A549 (cell line): ENCODE results near the gene MYCBP.

Source experiments
- CTCF ChIP-seq: fragments of >200 bp; sonication (Bioruptor Twin); formaldehyde crosslinking; IDR thresholded peaks from 3 replicates; pipeline ENCODE4 v1.5.1; 2016
- EP300 ChIP-seq, 2 experiments: fragments of >200 bp; sonication (Bioruptor Twin); formaldehyde crosslinking; IDR thresholded peaks; 2 replicates in 1 of 2; 3 replicates in 1 of 2; pipeline ENCODE4 v1.6.1; 2016 to 2017
- JUN ChIP-seq, 2 experiments: fragments of >200 bp; sonication (Bioruptor Twin); formaldehyde crosslinking; IDR thresholded peaks; 2 replicates in 1 of 2; 3 replicates in 1 of 2; pipeline ENCODE4 v1.6.1; 2016 to 2017
- KDM1A ChIP-seq: fragments of 200-600 bp; sonication (generic); IDR thresholded peaks from 2 replicates; pipeline ENCODE4 v1.6.1; 2016; ENCODE audit warnings: low read depth, mild to moderate bottlenecking
- PHF8 ChIP-seq: fragments of 200-600 bp; sonication (generic); IDR thresholded peaks from 2 replicates; pipeline ENCODE4 v1.6.1; 2016; ENCODE audit warnings: low read depth, mild to moderate bottlenecking, antibody characterized with exemption, moderate library complexity, borderline replicate concordance
- POLR2A ChIP-seq: IDR thresholded peaks from 2 replicates; pipeline ENCODE4 v1.6.1; 2012; ENCODE audit warnings: mild to moderate bottlenecking, low read length
- RAD21 ChIP-seq, 2 experiments: fragments of >200 bp in 1 of 2; sonication (Bioruptor Twin) in 1 of 2; formaldehyde crosslinking in 1 of 2; IDR thresholded peaks in 1 of 2; conservative IDR thresholded peaks in 1 of 2; 2 replicates in 1 of 2; 3 replicates in 1 of 2; pipeline ENCODE4 v1.6.1; 2012 to 2018; ENCODE audit warnings: inconsistent platforms in 1 of 2
- SMC3 ChIP-seq: fragments of >200 bp; sonication (Bioruptor Twin); formaldehyde crosslinking; IDR thresholded peaks from 3 replicates; pipeline ENCODE4 v1.6.1; 2018; ENCODE audit warnings: inconsistent platforms
- TP53 ChIP-seq: fragments of 250-450 bp; sonication (Bioruptor Pico); IDR thresholded peaks from 2 replicates; pipeline ENCODE4 v1.5.0; 2021; ENCODE audit warnings: mild to moderate bottlenecking, moderate library complexity
- USF2 ChIP-seq: fragments of 450-650 bp; IDR thresholded peaks from 2 replicates; pipeline ENCODE4 v1.6.1; 2014; ENCODE audit warnings: antibody characterized with exemption

- no peak for TF ChIP-seq USF2
- TF ChIP-seq CTCF, result no peak
- no peak for TF ChIP-seq EP300 (IDR thresholded peaks at IDR 0.05)
- TF ChIP-seq JUN (IDR thresholded peaks at IDR 0.05), result no peak
- TF ChIP-seq POLR2A, result no peak
- no peak for TF ChIP-seq PHF8
- TF ChIP-seq KDM1A, result no peak
- no peak for TF ChIP-seq RAD21 (conservative IDR thresholded peaks at IDR 0.05 in 1 of 2, IDR thresholded peaks at IDR 0.05 in 1 of 2)
- no peak for TF ChIP-seq SMC3
- TF ChIP-seq TP53, result no peak
Observed at GRCh38 chr1:38827318-38827717, 45.8 kb downstream of the MYCBP start.
